NB4 (cell line): ENCODE measurements around the gene DTX3.

Experiments used
- DNase-seq: peaks from one replicate; pipeline ENCODE4 v3.0.0; 2010; ENCODE audit warnings: low read depth
- H3K4me3 ChIP-seq: one replicate; pipeline ENCODE4 v1.5.1; 2011; ENCODE audit warnings: mild to moderate bottlenecking, low read depth, low read length, moderate library complexity
- MAX ChIP-seq: IDR thresholded peaks from 2 replicates; pipeline ENCODE4 v1.6.1; 2011; ENCODE audit warnings: low read depth, low read length
- MYC ChIP-seq: IDR thresholded peaks from 2 replicates; pipeline ENCODE4 v1.6.1; 2011; ENCODE audit warnings: low read depth, low read length
- POLR2A ChIP-seq: IDR thresholded peaks from 2 replicates; pipeline ENCODE4 v1.6.1; 2011; ENCODE audit warnings: mild to moderate bottlenecking; ENCODE audit not compliant: insufficient read length; ENCODE audit errors: extremely low read depth
- TF ChIP-seq, protein P1 (sequence below): IDR thresholded peaks from one replicate; pipeline ENCODE4 v1.5.1; 2012; ENCODE audit warnings: low read depth, low read length

Gene DTX3

DNA sequence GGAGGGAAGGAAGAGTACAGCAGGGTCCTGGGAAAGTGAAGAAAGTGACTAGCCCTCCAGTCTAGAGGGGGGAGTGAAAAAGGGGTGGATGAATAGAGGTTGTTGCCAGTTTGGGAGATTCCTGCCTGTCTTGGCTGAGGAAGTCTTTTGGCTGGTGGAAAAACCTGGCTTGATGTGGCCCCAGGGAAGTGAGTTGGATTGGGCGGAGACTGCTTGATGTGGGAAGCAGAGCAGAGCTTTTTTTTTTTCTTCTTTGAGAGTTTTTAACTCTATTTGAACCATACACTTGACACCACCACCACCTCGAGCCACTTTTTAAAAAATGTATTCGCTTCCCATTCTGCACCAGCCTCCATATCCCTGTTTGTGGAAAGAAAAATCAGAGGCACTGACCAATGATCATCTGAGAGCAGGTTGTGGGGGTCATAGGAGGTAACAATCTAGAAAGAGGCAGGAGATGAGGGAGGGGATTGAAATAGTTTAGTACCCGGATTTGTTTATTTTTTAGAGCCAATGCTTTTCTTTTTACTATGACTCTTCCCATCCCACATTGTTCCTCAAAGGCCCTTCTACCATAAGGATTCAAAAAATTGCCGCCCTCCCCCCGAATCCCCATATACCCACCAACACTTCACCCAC is 690 bp upstream of the DTX3 start:
- H3K4me3 ChIP-seq = no peak overlapping the region
- TF ChIP-seq POLR2A (no peak), MYC (no peak), MAX (no peak)
- TF ChIP-seq, protein P1, sequence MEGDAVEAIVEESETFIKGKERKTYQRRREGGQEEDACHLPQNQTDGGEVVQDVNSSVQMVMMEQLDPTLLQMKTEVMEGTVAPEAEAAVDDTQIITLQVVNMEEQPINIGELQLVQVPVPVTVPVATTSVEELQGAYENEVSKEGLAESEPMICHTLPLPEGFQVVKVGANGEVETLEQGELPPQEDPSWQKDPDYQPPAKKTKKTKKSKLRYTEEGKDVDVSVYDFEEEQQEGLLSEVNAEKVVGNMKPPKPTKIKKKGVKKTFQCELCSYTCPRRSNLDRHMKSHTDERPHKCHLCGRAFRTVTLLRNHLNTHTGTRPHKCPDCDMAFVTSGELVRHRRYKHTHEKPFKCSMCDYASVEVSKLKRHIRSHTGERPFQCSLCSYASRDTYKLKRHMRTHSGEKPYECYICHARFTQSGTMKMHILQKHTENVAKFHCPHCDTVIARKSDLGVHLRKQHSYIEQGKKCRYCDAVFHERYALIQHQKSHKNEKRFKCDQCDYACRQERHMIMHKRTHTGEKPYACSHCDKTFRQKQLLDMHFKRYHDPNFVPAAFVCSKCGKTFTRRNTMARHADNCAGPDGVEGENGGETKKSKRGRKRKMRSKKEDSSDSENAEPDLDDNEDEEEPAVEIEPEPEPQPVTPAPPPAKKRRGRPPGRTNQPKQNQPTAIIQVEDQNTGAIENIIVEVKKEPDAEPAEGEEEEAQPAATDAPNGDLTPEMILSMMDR = no peak
- no peak for DNase-seq

GRCh38 chr12:57604992-57605810 is 577 bp downstream of the DTX3 start:
- TF ChIP-seq MAX = no peak
- no peak for TF ChIP-seq MYC
- TF ChIP-seq POLR2A = no peak
- TF ChIP-seq, protein P1 = no peak
- no peak for DNase-seq
- no peak overlapping the region for H3K4me3 ChIP-seq

GRCh38 chr12:57605811-57606311 is 1.2 kb downstream of the DTX3 start:
- no peak overlapping the region for H3K4me3 ChIP-seq
- DNase-seq = no peak
- TF ChIP-seq MAX = no peak
- TF ChIP-seq, protein P1 = no peak
- TF ChIP-seq POLR2A = no peak

- DNase-seq = no peak
- TF ChIP-seq, protein P1 = no peak
- TF ChIP-seq MAX (no peak), MYC (no peak), POLR2A (no peak)
- H3K4me3 ChIP-seq = no peak overlapping the region
These were observed 1.8 kb downstream of the DTX3 start for GRCh38 chr12:57606399-57606798.

DNA sequence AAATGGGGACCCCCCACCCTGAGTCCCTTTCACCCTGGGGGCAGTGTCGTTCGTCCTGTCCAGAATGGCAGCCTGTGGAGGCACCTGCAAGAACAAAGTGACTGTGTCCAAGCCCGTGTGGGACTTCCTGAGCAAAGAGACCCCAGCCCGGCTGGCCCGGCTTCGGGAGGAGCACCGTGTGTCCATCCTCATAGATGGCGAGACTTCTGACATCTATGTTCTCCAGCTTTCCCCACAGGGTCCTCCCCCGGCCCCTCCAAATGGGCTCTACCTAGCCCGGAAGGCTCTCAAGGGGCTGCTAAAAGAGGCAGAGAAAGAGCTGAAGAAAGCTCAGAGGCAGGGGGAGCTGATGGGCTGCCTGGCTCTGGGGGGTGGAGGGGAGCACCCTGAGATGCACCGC is 2.2 kb downstream of the DTX3 start:
- TF ChIP-seq, protein P1 = no peak
- no peak for TF ChIP-seq MAX
- no peak for TF ChIP-seq MYC
- TF ChIP-seq POLR2A = no peak
- DNase-seq = no peak
- H3K4me3 ChIP-seq = no peak overlapping the region
